Suprapubic skin (tissue), 3 donors: ENCODE data around the gene FAM90A1.

Source experiments
- CTCF ChIP-seq, 2 donors: fragments of 200-600 bp in 1 of 2; fragments of 450-650 bp in 1 of 2; sonication (generic) in 1 of 2; IDR thresholded peaks; one replicate each; pipeline ENCODE4 v1.5.1; 2016 to 2019; ENCODE audit warnings: antibody characterized with exemption in 2 of 2, mild to moderate bottlenecking in 1 of 2, moderate library complexity in 1 of 2
- POLR2A ChIP-seq, 2 donors: fragments of 450-650 bp; IDR thresholded peaks; one replicate each; pipeline ENCODE4 v1.6.1; 2017; ENCODE audit warnings: antibody characterized with exemption in 2 of 2, mild to moderate bottlenecking in 2 of 2, moderate library complexity in 2 of 2

- no peak for TF ChIP-seq CTCF (IDR thresholded peaks at IDR 0.05)
- no peak for TF ChIP-seq POLR2A (IDR thresholded peaks at IDR 0.05)
Observed at GRCh38 chr12:8226355-8226754, 1.1 kb downstream of the FAM90A1 start.
